Testis (tissue), 3 donors: Measurements from ENCODE around the gene ARL3. TPM values are rescaled to one million over a fixed set of nuclear protein-coding genes. Genes with fewer than 3 reads are reported as not detected.

Source experiments
- DNase-seq: peaks from one replicate; pipeline ENCODE4 v3.0.0-alpha.2; 2019
- H3K27ac ChIP-seq, 2 donors: fragments of 200-600 bp; sonication (generic); one replicate each; pipeline ENCODE4 v1.5.1; 2019
- H3K27me3 ChIP-seq: fragments of 200-600 bp; sonication (generic); one replicate; pipeline ENCODE4 v1.5.1; 2019
- H3K36me3 ChIP-seq: fragments of 200-600 bp; sonication (generic); one replicate; pipeline ENCODE4 v1.5.1; 2017; ENCODE audit warnings: low read depth; ENCODE audit errors: missing control alignments
- H3K4me1 ChIP-seq: fragments of 200-600 bp; sonication (generic); one replicate; pipeline ENCODE4 v1.5.1; 2019
- H3K4me3 ChIP-seq, 2 donors: fragments of 200-600 bp; sonication (generic); one replicate each; pipeline ENCODE4 v1.5.1; 2017 to 2019
- H3K9me3 ChIP-seq: fragments of 200-600 bp; sonication (generic); one replicate; pipeline ENCODE4 v1.5.1; 2017
- CTCF ChIP-seq, 3 experiments: fragments of 450-650 bp in 2 of 3; fragments of 200-600 bp in 1 of 3; sonication (generic) in 1 of 3; IDR thresholded peaks; one replicate each; pipeline ENCODE4 v1.5.1; 2016 to 2019; ENCODE audit warnings: antibody characterized with exemption in 3 of 3, mild to moderate bottlenecking in 2 of 3, moderate library complexity in 1 of 3
- POLR2A ChIP-seq: fragments of 450-650 bp; IDR thresholded peaks from one replicate; pipeline ENCODE4 v1.6.1; 2017; ENCODE audit warnings: antibody characterized with exemption, mild to moderate bottlenecking, moderate library complexity
- WGBS, 2 donors: methylation state at CpG; one replicate each; pipeline ENCODE4 v1.1.5; 2018; 5-methylcytosine and 5-hydroxymethylcytosine counted together
- intact Hi-C: fragments of 100-400 bp; cut with DNase I; formaldehyde crosslinking; loops from one replicate; pipeline ENCODE4 v1.15.1; 2023; ENCODE audit warnings: low total_unique reads
- polyA plus RNA-seq: library from polyadenylated mRNA; stranded (reverse); fragments of 350-450 nt; fragmentation: Illumina TruSeq; extraction: RNeasy Lipid Tissue Mini Kit (QIAGEN cat#74804); gene quantifications from one replicate; pipeline ENCODE4 v1.2.3, GENCODE V29; 2014; ENCODE audit warnings: low read depth, low replicate concordance; ENCODE audit not compliant: insufficient read depth
- total RNA-seq, 2 donors: library from RNA; depleted of rRNA; stranded (reverse); fragments of >200 nt; gene quantifications; one replicate each; pipeline ENCODE4 v1.2.3, GENCODE V29; 2016

The ARL3 gene
- total and polyA plus RNA-seq, 3 donors from 2014 or later = 10.8 to 25.2 (median 10.9) TPM

- Histone ChIP-seq H3K9me3 (no peaks in the 10 kb centered on the region), H3K27me3 (no peaks in the 10 kb centered on the region), H3K4me1 (peaks cover 70% of the 10 kb centered on the region), H3K4me3 (no peak overlapping the region), H3K27ac (peak overlapping the region; percentile 46 to 84), H3K36me3 (no peaks in the 10 kb centered on the region)
- TF ChIP-seq CTCF (IDR thresholded peaks at IDR 0.05) = no peak
- TF ChIP-seq POLR2A = no peak
- 22 to 24% methylated on average over 19 of the region's 19 CpGs for WGBS, 2 donors
- intact Hi-C loops = no loop called here
- DNase-seq = peak; percentile 66
Measured at GRCh38 chr10:102673819-102674511, 40.2 kb downstream of the ARL3 start.

- Histone ChIP-seq H3K27me3 (no peaks in the 10 kb centered on the region), H3K9me3 (no peaks in the 10 kb centered on the region), H3K27ac (peak overlapping the region; percentile 46 to 84), H3K4me1 (peaks cover 64% of the 10 kb centered on the region), H3K4me3 (no peak overlapping the region), H3K36me3 (no peaks in the 10 kb centered on the region)
- TF ChIP-seq POLR2A (no peak), CTCF (IDR thresholded peaks at IDR 0.05) (no peak)
- intact Hi-C loops = no loop called here
- DNase-seq = no peak
- WGBS, 2 donors = 58 to 63% methylated on average over 9 to 13 of the region's 13 CpGs
Measured at GRCh38 chr10:102673236-102673818, 40.9 kb downstream of the ARL3 start.

- Histone ChIP-seq H3K4me1 (peaks cover 41% of the 10 kb centered on the region), H3K9me3 (no peaks in the 10 kb centered on the region), H3K36me3 (no peaks in the 10 kb centered on the region), H3K27me3 (no peaks in the 10 kb centered on the region), H3K27ac (no peak overlapping the region), H3K4me3 (no peak overlapping the region)
- 55 to 78% methylated on average over 6 of the region's 6 CpGs for WGBS, 2 donors
- TF ChIP-seq POLR2A (no peak), CTCF (IDR thresholded peaks at IDR 0.05) (no peak)
- intact Hi-C loops = no loop called here
- no peak for DNase-seq
Measured at GRCh38 chr10:102670871-102671434, 43.2 kb downstream of the ARL3 start.

- no peak for TF ChIP-seq CTCF (IDR thresholded peaks at IDR 0.05)
- H3K27me3 ChIP-seq = no peaks in the 10 kb centered on the region
- H3K4me1 ChIP-seq = peaks cover 33% of the 10 kb centered on the region
- WGBS, 2 donors = 77 to 82% methylated on average over 7 to 9 of the region's 9 CpGs
- intact Hi-C loops = no loop called here
- no peak overlapping the region for H3K4me3 ChIP-seq
- H3K27ac ChIP-seq = no peak overlapping the region
- DNase-seq = no peak
- H3K9me3 ChIP-seq = no peaks in the 10 kb centered on the region
- H3K36me3 ChIP-seq = no peaks in the 10 kb centered on the region
Measured at GRCh38 chr10:102670065-102670670, 44.0 kb downstream of the ARL3 start.
